Lung (tissue), 12 donors: Measurements from ENCODE around the gene ABLIM2. TPM values are rescaled to one million over a fixed set of nuclear protein-coding genes. Genes with fewer than 3 reads are reported as not detected.

Experiments
- ATAC-seq: fragments of 200-7000 bp; cut with Tn5 transposase; one replicate; pipeline ENCODE4 v1.9.1; 2020; ENCODE audit warnings: moderate number of reproducible peaks; ENCODE audit not compliant: insufficient read depth, low FRiP score
- DNase-seq, 3 donors: peaks; one replicate each; pipeline ENCODE4 v3.0.0-alpha.2; 2013 to 2017
- H3K27ac ChIP-seq, 2 donors: one replicate each; pipeline ENCODE4 v1.5.1; 2013; ENCODE audit warnings: mild to moderate bottlenecking in 2 of 2, moderate library complexity in 2 of 2, control low read depth in 1 of 2, inconsistent platforms in 1 of 2, low read depth in 1 of 2, low read length in 1 of 2
- H3K27me3 ChIP-seq, 3 donors: one replicate each; pipeline ENCODE4 v1.5.1; 2013; ENCODE audit warnings: low read length in 2 of 3; ENCODE audit not compliant: control insufficient read depth in 3 of 3, insufficient read depth in 3 of 3
- H3K36me3 ChIP-seq, 4 donors: one replicate each; pipeline ENCODE4 v1.5.1; 2013; ENCODE audit warnings: low read length in 4 of 4, mild to moderate bottlenecking in 1 of 4, moderate library complexity in 1 of 4; ENCODE audit not compliant: control insufficient read depth in 4 of 4, insufficient read depth in 4 of 4
- H3K4me1 ChIP-seq, 5 donors: one replicate each; pipeline ENCODE4 v1.5.1; 2013; ENCODE audit warnings: low read length in 5 of 5, mild to moderate bottlenecking in 2 of 5, moderate library complexity in 1 of 5; ENCODE audit not compliant: control insufficient read depth in 5 of 5, insufficient read depth in 5 of 5
- H3K4me3 ChIP-seq: one replicate; pipeline ENCODE4 v1.5.1; 2013; ENCODE audit warnings: mild to moderate bottlenecking, control low read depth, moderate library complexity
- H3K9ac ChIP-seq, 2 donors: one replicate each; pipeline ENCODE4 v1.5.1; 2013; ENCODE audit warnings: low read length in 2 of 2, control low read depth in 1 of 2; ENCODE audit not compliant: insufficient read depth in 1 of 2
- H3K9me3 ChIP-seq, 4 donors: one replicate each; pipeline ENCODE4 v1.5.1; 2013; ENCODE audit warnings: low read length in 3 of 4, mild to moderate bottlenecking in 1 of 4, moderate library complexity in 1 of 4; ENCODE audit not compliant: control insufficient read depth in 4 of 4, insufficient read depth in 3 of 4
- CTCF ChIP-seq: IDR thresholded peaks from 2 replicates; pipeline ENCODE4 v1.5.1; 2012; ENCODE audit warnings: mild to moderate bottlenecking; ENCODE audit errors: control extremely low read depth, extremely low read depth
- WGBS, 2 donors: extraction: QIAGEN DNeasy Blood & Tissue Kit; methylation state at CpG; one replicate each; pipeline ENCODE4 v1.1.7; 2013; 5-methylcytosine and 5-hydroxymethylcytosine counted together
- polyA plus RNA-seq, 2 donors: library from polyadenylated mRNA; stranded (reverse); fragments of 200-250 nt; gene quantifications; one replicate each; pipeline ENCODE4 v1.2.1, GENCODE V29; 2013
- total RNA-seq, 2 donors: library from RNA; depleted of rRNA in 1 of 2; stranded (reverse); fragments of >200 nt in 1 of 2; gene quantifications; one replicate each; pipeline ENCODE4 v1.2.1, GENCODE V29; 2014 to 2021
- donor health status: control.
- donor health status: control.
- donor health status: Bipolar disorder and iron deficiency.
- donor health status: healthy.
- donor health status: DM: yes; HTN: yes; CAD: no.

Gene ABLIM2
- total and polyA plus RNA-seq, 4 donors = 1.7 to 10.9 (median 5.2) TPM

- no peak for TF ChIP-seq CTCF
- H3K9me3 ChIP-seq = peaks cover 0 to 7% (median 1%) of the 10 kb centered on the region in 4 donors
These were observed 6.8 kb upstream of the ABLIM2 start for GRCh38 chr4:8165374-8165896.

GRCh38 chr4:8164687-8165086 is 6.1 kb upstream of the ABLIM2 start:
- Histone ChIP-seq H3K27ac (no peak overlapping the region), H3K4me3 (no peak overlapping the region), H3K36me3 (no peaks in the 10 kb centered on the region), H3K9me3 (peaks cover 0 to 7% (median 1%) of the 10 kb centered on the region in 4 donors), H3K4me1 (peaks cover 0 to 7% (median 0%) of the 10 kb centered on the region in 5 donors), H3K9ac (no peak overlapping the region), H3K27me3 (peaks cover 0 to 4% (median 0%) of the 10 kb centered on the region in 3 donors)
- no peak for TF ChIP-seq CTCF
- no peak for ATAC-seq
- no peak for DNase-seq
- WGBS, 2 donors = 90 to 94% methylated on average over 10 of the region's 10 CpGs

More at GRCh38 chr4:8165374-8165896, 6.8 kb upstream of the ABLIM2 start:
- DNase-seq (no peak), ATAC-seq (no peak)
- H3K4me1 ChIP-seq = peaks cover 0 to 1% (median 0%) of the 10 kb centered on the region in 5 donors
- no peak overlapping the region for H3K9ac ChIP-seq
- 71 to 84% methylated on average over 6 of the region's 6 CpGs for WGBS, 2 donors
- H3K27me3 ChIP-seq = peaks cover 0 to 4% (median 0%) of the 10 kb centered on the region in 3 donors
- no peak overlapping the region for H3K27ac ChIP-seq
- no peak overlapping the region for H3K4me3 ChIP-seq
- H3K36me3 ChIP-seq = no peaks in the 10 kb centered on the region

- ATAC-seq = no peak
These were observed 5.6 kb upstream of the ABLIM2 start for GRCh38 chr4:8164194-8164565.

More at GRCh38 chr4:8164194-8164565, 5.6 kb upstream of the ABLIM2 start:
- H3K4me3 ChIP-seq = no peak overlapping the region
- no peak overlapping the region for H3K27ac ChIP-seq
- peaks cover 0 to 12% (median 0%) of the 10 kb centered on the region in 5 donors for H3K4me1 ChIP-seq
- DNase-seq = no peak
- no peak for TF ChIP-seq CTCF
- 84 to 85% methylated on average over 9 of the region's 9 CpGs for WGBS, 2 donors
- H3K36me3 ChIP-seq = no peaks in the 10 kb centered on the region
- H3K9ac ChIP-seq = no peak overlapping the region
- H3K9me3 ChIP-seq = peaks cover 0 to 7% (median 1%) of the 10 kb centered on the region in 4 donors
- H3K27me3 ChIP-seq = peaks cover 0 to 4% (median 0%) of the 10 kb centered on the region in 3 donors
